Transverse colon (tissue), 4 donors: ENCODE measurements around the gene KMT5B. TPM values are rescaled to one million over a fixed set of nuclear protein-coding genes. Genes with fewer than 3 reads are reported as not detected.

Experiments
- DNase-seq: peaks from one replicate; pipeline ENCODE4 v3.0.0-alpha.2; 2019
- H3K27ac ChIP-seq, 4 donors: fragments of 200-600 bp; sonication (generic); 2 replicates each; pipeline ENCODE4 v1.5.1; 2016 to 2018; ENCODE audit warnings: inconsistent platforms in 4 of 4
- H3K27me3 ChIP-seq: fragments of 200-600 bp; sonication (generic); 2 replicates; pipeline ENCODE4 v1.5.1; 2017; ENCODE audit warnings: inconsistent platforms
- H3K36me3 ChIP-seq, 4 donors: fragments of 200-600 bp; sonication (generic); 2 replicates each; pipeline ENCODE4 v1.5.1; 2017 to 2019; ENCODE audit warnings: inconsistent platforms in 4 of 4
- H3K4me1 ChIP-seq, 4 donors: fragments of 200-600 bp; sonication (generic); 2 replicates each; pipeline ENCODE4 v1.5.1; 2017 to 2020; ENCODE audit warnings: inconsistent platforms in 4 of 4
- H3K4me3 ChIP-seq, 4 donors: fragments of 200-600 bp; sonication (generic); 1 replicate in 1 of 4; 2 replicates in 3 of 4; pipeline versions ENCODE4 v1.5.1 to v1.6.1; 2017 to 2019; ENCODE audit warnings: inconsistent platforms in 4 of 4
- H3K9me3 ChIP-seq, 2 donors: fragments of 200-600 bp; sonication (generic); 2 replicates each; pipeline ENCODE4 v1.5.1; 2017 to 2019; ENCODE audit warnings: inconsistent platforms in 2 of 2
- EP300 ChIP-seq: sonication (generic); formaldehyde crosslinking; IDR thresholded peaks from one replicate; pipeline ENCODE4 v1.6.1; 2017; ENCODE audit warnings: antibody characterized with exemption, low read depth
- POLR2A ChIP-seq: fragments of 450-650 bp; IDR thresholded peaks from one replicate; pipeline ENCODE4 v1.6.1; 2016; ENCODE audit warnings: antibody characterized with exemption, mild to moderate bottlenecking, moderate library complexity
- POLR2AphosphoS5 ChIP-seq, 3 donors: sonication (generic); formaldehyde crosslinking; IDR thresholded peaks; one replicate each; pipeline ENCODE4 v1.6.1; 2016; ENCODE audit warnings: antibody characterized with exemption in 3 of 3
- WGBS, 2 donors: methylation state at CpG; one replicate each; pipeline ENCODE4 v1.1.5; 2018; ENCODE audit warnings: low coverage in 1 of 2; 5-methylcytosine and 5-hydroxymethylcytosine counted together
- in situ Hi-C, 4 donors: fragments of 200-750 bp; cut with MboI; loops; one replicate each; pipeline versions ENCODE4 v1.15.0 to v1.15.1; 2017; ENCODE audit warnings: low sequenced_read_pairs in 3 of 4, low pct_ligation_motif_present in 1 of 4, low pct_unique_long_range_greater_than_20kb in 1 of 4
- intact Hi-C: fragments of 100-400 bp; cut with DNase I; formaldehyde crosslinking; loops from one replicate; pipeline ENCODE4 v1.15.1; 2023; ENCODE audit warnings: low total_unique reads
- total RNA-seq, 4 donors: library from RNA; depleted of rRNA; stranded (reverse); fragments of >200 nt; gene quantifications; one replicate each; pipeline ENCODE4 v1.1.0, GENCODE V29; 2016
- TF ChIP-seq, protein P1 (sequence below), 5 experiments: fragments of 200-600 bp in 3 of 5; fragments of 450-650 bp in 2 of 5; sonication (generic) in 3 of 5; IDR thresholded peaks; 1 replicate in 2 of 5; 2 replicates in 3 of 5; pipeline ENCODE4 v1.5.1; 2016 to 2017; ENCODE audit warnings: antibody characterized with exemption in 5 of 5, inconsistent platforms in 3 of 5, mild to moderate bottlenecking in 2 of 5, moderate library complexity in 1 of 5

KMT5B gene
- total RNA-seq, 4 donors from 2014 or later = 33.4 to 71.4 (median 63.8) TPM

DNA sequence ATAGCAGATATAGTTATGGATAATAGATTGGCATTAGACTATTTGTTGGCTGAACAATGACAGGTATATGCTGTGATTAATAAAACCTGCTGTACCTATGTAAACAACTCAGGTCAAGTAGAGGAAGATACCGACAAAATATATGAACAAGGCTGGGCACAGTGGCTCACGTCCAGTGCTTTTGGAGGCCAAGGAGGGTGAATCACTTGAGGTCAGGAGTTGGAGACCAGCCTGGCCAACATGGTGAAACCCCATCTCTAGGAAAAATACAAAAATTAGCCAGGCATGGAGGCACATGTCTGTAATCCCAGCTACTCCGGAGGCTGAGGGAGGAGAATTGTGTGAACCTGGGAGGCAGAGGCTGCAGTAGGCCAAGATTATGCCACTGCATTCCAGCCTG lies 77.9 kb downstream of the KMT5B start:
- in situ Hi-C loops = no loop called here
- 48 to 73% methylated on average over 2 to 3 of the region's 3 CpGs for WGBS, 2 donors
- Histone ChIP-seq H3K27me3 (no peaks in the 10 kb centered on the region), H3K4me1 (peaks cover 0 to 15% (median 0%) of the 10 kb centered on the region in 4 donors), H3K4me3 (no peak overlapping the region), H3K36me3 (no peaks in the 10 kb centered on the region), H3K27ac (no peak overlapping the region), H3K9me3 (no peaks in the 10 kb centered on the region)
- DNase-seq = no peak
- TF ChIP-seq POLR2A (no peak), POLR2AphosphoS5 (IDR thresholded peaks at IDR 0.05) (no peak), EP300 (no peak)
- TF ChIP-seq, protein P1, sequence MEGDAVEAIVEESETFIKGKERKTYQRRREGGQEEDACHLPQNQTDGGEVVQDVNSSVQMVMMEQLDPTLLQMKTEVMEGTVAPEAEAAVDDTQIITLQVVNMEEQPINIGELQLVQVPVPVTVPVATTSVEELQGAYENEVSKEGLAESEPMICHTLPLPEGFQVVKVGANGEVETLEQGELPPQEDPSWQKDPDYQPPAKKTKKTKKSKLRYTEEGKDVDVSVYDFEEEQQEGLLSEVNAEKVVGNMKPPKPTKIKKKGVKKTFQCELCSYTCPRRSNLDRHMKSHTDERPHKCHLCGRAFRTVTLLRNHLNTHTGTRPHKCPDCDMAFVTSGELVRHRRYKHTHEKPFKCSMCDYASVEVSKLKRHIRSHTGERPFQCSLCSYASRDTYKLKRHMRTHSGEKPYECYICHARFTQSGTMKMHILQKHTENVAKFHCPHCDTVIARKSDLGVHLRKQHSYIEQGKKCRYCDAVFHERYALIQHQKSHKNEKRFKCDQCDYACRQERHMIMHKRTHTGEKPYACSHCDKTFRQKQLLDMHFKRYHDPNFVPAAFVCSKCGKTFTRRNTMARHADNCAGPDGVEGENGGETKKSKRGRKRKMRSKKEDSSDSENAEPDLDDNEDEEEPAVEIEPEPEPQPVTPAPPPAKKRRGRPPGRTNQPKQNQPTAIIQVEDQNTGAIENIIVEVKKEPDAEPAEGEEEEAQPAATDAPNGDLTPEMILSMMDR (IDR thresholded peaks at IDR 0.05) = no peak
- intact Hi-C loops = no loop called here

DNA sequence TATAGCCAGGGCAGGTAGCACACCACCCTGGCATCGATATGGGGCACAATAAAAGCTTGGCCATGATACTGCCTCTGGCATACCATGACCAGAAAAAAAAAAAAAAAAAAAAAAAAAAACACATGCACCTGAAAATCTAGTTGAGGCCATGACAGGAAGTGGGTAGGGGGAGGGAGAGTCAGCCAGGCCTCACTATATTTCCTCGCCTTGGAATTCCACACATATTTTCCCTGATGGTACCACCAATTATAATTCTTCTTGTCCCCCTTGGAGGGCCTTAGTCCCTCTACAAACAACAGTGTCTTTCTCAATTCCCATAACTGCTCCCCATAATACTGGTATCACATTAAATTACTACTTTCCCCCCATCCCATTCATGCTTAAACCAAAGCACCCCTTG lies 79.3 kb downstream of the KMT5B start:
- TF ChIP-seq, protein P1 (IDR thresholded peaks at IDR 0.05) = no peak
- no peak for TF ChIP-seq EP300
- no peak for TF ChIP-seq POLR2AphosphoS5 (IDR thresholded peaks at IDR 0.05)
- TF ChIP-seq POLR2A = no peak
- no peak overlapping the region for H3K4me3 ChIP-seq
- in situ Hi-C loops (no loop called here), intact Hi-C loops (no loop called here)
- H3K4me1 ChIP-seq = peaks cover 3 to 19% (median 4%) of the 10 kb centered on the region in 4 donors
- no peaks in the 10 kb centered on the region for H3K36me3 ChIP-seq
- H3K27me3 ChIP-seq = no peaks in the 10 kb centered on the region
- 74 to 83% methylated on average over 1 to 2 of the region's 2 CpGs for WGBS, 2 donors
- H3K27ac ChIP-seq = no peak overlapping the region
- H3K9me3 ChIP-seq = no peaks in the 10 kb centered on the region
- DNase-seq = no peak

DNA sequence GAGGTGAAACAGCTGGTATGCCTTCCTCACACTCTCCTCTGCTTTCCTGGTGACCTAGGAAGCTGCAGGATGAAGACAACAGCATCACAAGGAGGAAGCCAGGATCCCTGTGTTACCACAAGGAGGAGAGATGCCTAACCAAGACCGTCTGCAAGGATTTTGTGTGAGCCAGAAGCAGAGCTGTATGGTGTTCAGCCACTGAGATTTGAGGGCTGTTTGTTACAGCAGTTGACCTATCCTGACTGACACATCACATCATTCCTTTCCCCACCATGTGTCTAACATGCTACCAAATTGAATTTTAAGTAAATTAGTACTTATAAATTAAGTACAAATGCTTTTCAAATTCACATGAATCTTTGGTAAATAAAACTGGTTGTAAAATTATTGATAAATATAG lies 83.0 kb downstream of the KMT5B start:
- H3K27ac ChIP-seq = no peak overlapping the region
- no peaks in the 10 kb centered on the region for H3K9me3 ChIP-seq
- peaks cover 4 to 18% (median 13%) of the 10 kb centered on the region in 4 donors for H3K4me1 ChIP-seq
- no peak for DNase-seq
- in situ Hi-C loops = no loop called here
- no peaks in the 10 kb centered on the region for H3K36me3 ChIP-seq
- 40 to 67% methylated on average over 1 of the region's 1 CpG for WGBS, 2 donors
- no peak overlapping the region for H3K4me3 ChIP-seq
- TF ChIP-seq, protein P1 (IDR thresholded peaks at IDR 0.05) = no peak
- TF ChIP-seq POLR2A (no peak), EP300 (no peak), POLR2AphosphoS5 (IDR thresholded peaks at IDR 0.05) (no peak)
- no peaks in the 10 kb centered on the region for H3K27me3 ChIP-seq
- intact Hi-C loops = no loop called here

DNA sequence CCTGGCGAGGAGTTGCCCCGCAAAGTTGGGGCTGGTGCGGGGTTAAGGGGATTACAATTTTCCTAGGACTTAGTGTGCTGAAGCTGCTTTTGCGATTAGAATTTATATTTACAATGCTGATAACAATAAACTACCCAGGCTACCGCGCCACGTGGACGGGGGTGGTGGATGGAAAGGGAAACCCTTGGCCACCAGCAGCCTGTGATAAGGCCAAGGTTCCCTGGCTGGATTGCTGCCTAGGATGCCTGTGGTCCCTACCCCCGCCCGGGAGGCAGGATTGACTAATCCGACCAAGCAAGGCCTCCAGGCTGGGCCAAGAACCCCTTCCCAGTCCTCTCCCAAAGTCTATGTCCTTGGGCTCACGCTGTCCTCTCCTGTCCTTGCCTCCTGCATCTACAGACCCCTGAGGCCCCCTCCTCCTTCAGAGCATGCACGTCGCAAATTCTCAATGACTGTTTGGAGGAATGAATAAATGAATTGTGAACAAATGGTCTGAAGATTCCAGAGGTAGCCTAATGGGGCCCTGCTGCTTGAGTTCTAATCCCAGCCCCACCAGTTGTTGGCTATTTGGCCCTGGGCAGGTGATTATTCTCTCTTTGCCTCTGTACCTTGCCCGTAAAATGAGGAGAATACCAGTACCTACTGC lies 84.3 kb downstream of the KMT5B start:
- in situ Hi-C loops = no loop called here
- TF ChIP-seq, protein P1 (IDR thresholded peaks at IDR 0.05) = no peak
- TF ChIP-seq EP300 (no peak), POLR2AphosphoS5 (IDR thresholded peaks at IDR 0.05) (no peak), POLR2A (no peak)
- peak; percentile 68 for DNase-seq
- peak overlapping the region; percentile 66 to 84 (median 75) for H3K27ac ChIP-seq
- intact Hi-C loops = loop anchor here (10.0 kb wide), 1 partner anchor 94 kb away; the partner anchor contains the start of genes NDUFS8 and TCIRG1
- no peaks in the 10 kb centered on the region for H3K9me3 ChIP-seq
- H3K27me3 ChIP-seq = no peaks in the 10 kb centered on the region
- WGBS, 2 donors = 30% methylated on average over 15 of the region's 15 CpGs; no CpG with 5 or more reads in 1 of the 2 donors
- no peaks in the 10 kb centered on the region for H3K36me3 ChIP-seq
- peaks cover 4 to 22% (median 14%) of the 10 kb centered on the region in 4 donors for H3K4me1 ChIP-seq
- H3K4me3 ChIP-seq = peak overlapping the region; percentile 42 to 51 (median 48)
